NCI-H446 (cell line): ENCODE data around the gene UBE2J2.
A peak's percentile ranks its signal among the peaks of the same experiment; 100 is the strongest.

Experiments
- DNase-seq, 2 experiments: peaks; one replicate each; lab custom pipeline; 2025; lab: John Stamatoyannopoulos, UW

UBE2J2 gene

GRCh38 chr1:1239614-1240347 lies 33.9 kb downstream of the UBE2J2 start:
- DNase-seq, result no peak

- DNase-seq, result no peak
Observed at GRCh38 chr1:1239227-1239613, 34.4 kb downstream of the UBE2J2 start.

- DNase-seq, result no peak
Observed at GRCh38 chr1:1238702-1239178, 34.9 kb downstream of the UBE2J2 start.

- no peak for DNase-seq
Observed at GRCh38 chr1:1237874-1238701, 35.6 kb downstream of the UBE2J2 start.

- no peak for DNase-seq
Observed at GRCh38 chr1:1236945-1237873, 36.4 kb downstream of the UBE2J2 start.

- no peak for DNase-seq
Observed at GRCh38 chr1:1236176-1236763, 37.4 kb downstream of the UBE2J2 start.

- DNase-seq, result no peak
Observed at GRCh38 chr1:1235016-1235744, 38.5 kb downstream of the UBE2J2 start.

- no peak for DNase-seq
Observed at GRCh38 chr1:1234180-1234808, 39.4 kb downstream of the UBE2J2 start.

GRCh38 chr1:1233567-1233892 lies 40.1 kb downstream of the UBE2J2 start:
- no peak for DNase-seq

- no peak for DNase-seq
Observed at GRCh38 chr1:1232796-1233566, 40.7 kb downstream of the UBE2J2 start.

- DNase-seq, result no peak
Observed at GRCh38 chr1:1232208-1232795, 41.4 kb downstream of the UBE2J2 start, which contains the start of gene B3GALT6. Gene B3GALT6 (plus strand): TSS chr1:1232237. CDS start chr1:1232279, 42 bp downstream.

GRCh38 chr1:1231400-1232207 lies 42.0 kb downstream of the UBE2J2 start, which contains the start of gene SDF4:
Gene SDF4 (minus strand): TSS chr1:1232001. CDS start chr1:1228772, 3,229 bp downstream.
- peak; percentile 95 to 99 for DNase-seq

- DNase-seq, result peak in 1 of 2 experiments; percentile 38
Observed at GRCh38 chr1:1230656-1231399, 42.8 kb downstream of the UBE2J2 start.

GRCh38 chr1:1229770-1230169 lies 43.9 kb downstream of the UBE2J2 start:
- DNase-seq, result no peak

GRCh38 chr1:1228596-1229321 lies 44.9 kb downstream of the UBE2J2 start:
- DNase-seq, result no peak

- DNase-seq, result no peak
Observed at GRCh38 chr1:1228187-1228586, 45.5 kb downstream of the UBE2J2 start.

- no peak for DNase-seq
Observed at GRCh38 chr1:1227386-1227785, 46.3 kb downstream of the UBE2J2 start.
